ENCODE results near the gene BCAT1. TPM values are rescaled to one million over a fixed set of nuclear protein-coding genes. Genes with fewer than 3 reads are reported as not detected.

BCAT1 gene
- total and polyA plus RNA-seq, 9 of the 15 experiments (the other 6 are each of a cell fraction or from before 2014, with no cell fraction given) = 38.5 to 157 (median 66.8) TPM

- TF ChIP-seq XRCC4 (IDR thresholded peaks at IDR 0.05; ENCODE audit: extremely low read depth, insufficient read depth, insufficient read length) = no peak
These were observed 53.3 kb downstream of the BCAT1 start (continued) for GRCh38 chr12:24895612-24896011.

GRCh38 chr12:24894879-24895278 lies 54.0 kb downstream of the BCAT1 start:
- H3K4me1 ChIP-seq (replicated peaks in 1 of 2; ENCODE audit: control insufficient read depth in 2 of 2, insufficient read depth in 2 of 2, low read length in 2 of 2) = no peaks in the 10 kb centered on the region; a peak in 2 of 5 replicates
- TF ChIP-seq ELF2 (CRISPR knock-in tag; IDR thresholded peaks at IDR 0.05) (no peak), E2F4 (CRISPR knock-in tag; IDR thresholded peaks at IDR 0.05; ENCODE audit: low read depth) (no peak), HMBOX1 (IDR thresholded peaks at IDR 0.05) (no peak)

More at GRCh38 chr12:24894879-24895278, 54.0 kb downstream of the BCAT1 start:
- ChIA-PET POLR2A (interaction anchor here (1.4 to 2.8 kb wide), 2 partner anchors 23 to 42 kb away, joined by 3 to 6 read pairs; no protein-coding TSS in a partner anchor), CTCF (ENCODE audit: low intra/inter-chr PET ratio) (no interaction called here)
- Histone ChIP-seq H3K27ac (ENCODE audit: extremely low read depth, low read depth, low read length) (no peak overlapping the region), H3K9me1 (ENCODE audit: control insufficient read depth, insufficient read depth, low read length) (no peaks in the 10 kb centered on the region), H3K4me3 (no peak overlapping the region), H3K79me2 (ENCODE audit: control insufficient read depth, insufficient read depth, low read length) (peaks cover 56% of the 10 kb centered on the region), H3K9ac (ENCODE audit: insufficient read depth in 1 of 2, low read depth in 2 of 2, low read length in 2 of 2) (no peak overlapping the region), H3K36me3 (ENCODE audit: control insufficient read depth, insufficient read depth, low read length) (peaks cover 53% of the 10 kb centered on the region; the same call in 2 of the 3 replicates), H2AFZ (ENCODE audit: low read depth, low read length) (no peak overlapping the region), H3K9me3 (replicated peaks; ENCODE audit: control insufficient read depth, insufficient read depth, low read depth, low read length) (no peaks in the 10 kb centered on the region), H4K20me1 (replicated peaks; ENCODE audit: control insufficient read depth, insufficient read depth, low read length) (no peaks in the 10 kb centered on the region), H3K27me3 (ENCODE audit: control insufficient read depth in 2 of 2, insufficient read depth in 2 of 2, low read length in 2 of 2) (no peaks in the 10 kb centered on the region), H3K4me2 (ENCODE audit: insufficient read depth, low read length) (no peak overlapping the region)
- in situ Hi-C loops (cut with MboI) = no loop called here
- 91% methylated on average over 3 of the region's 3 CpGs for WGBS (ENCODE audit: insufficient coverage, low coverage, missing lambda C conversion rate)
- DNase-seq (ENCODE audit: extremely low read depth in 1 of 4, low spot score in 3 of 4) (no peak), FAIRE-seq (no peak), ATAC-seq (no peak)
- intact Hi-C loops (cut with micrococcal nuclease) = no loop called here
- BruUV-seq (replicated peaks) = no TSS peak
